Gastrocnemius medialis (tissue), 4 donors: ENCODE data around the gene ERBB3. TPM values are rescaled to one million over a fixed set of nuclear protein-coding genes. Genes with fewer than 3 reads are reported as not detected.

Experiments
- ATAC-seq, 2 donors: fragments of 150-250 bp; one replicate each; pipeline ENCODE4 v1.9.1; 2016
- DNase-seq, 2 donors: peaks; one replicate each; pipeline ENCODE4 v3.0.0-alpha.2; 2019
- H3K27ac ChIP-seq, 4 donors: fragments of 200-600 bp; sonication (generic); 1 replicate in 1 of 4; 2 replicates in 3 of 4; pipeline ENCODE4 v1.5.1; 2016 to 2018; ENCODE audit warnings: mild to moderate bottlenecking in 2 of 4, moderate library complexity in 1 of 4
- H3K27me3 ChIP-seq, 3 donors: fragments of 200-600 bp; sonication (generic) in 2 of 3; 1 replicate in 1 of 3; 2 replicates in 2 of 3; pipeline versions ENCODE4 v1.5.1 to v1.6.0; 2016 to 2019; ENCODE audit warnings: mild to moderate bottlenecking in 1 of 3, moderate library complexity in 1 of 3
- H3K36me3 ChIP-seq, 2 donors: fragments of 200-600 bp; sonication (generic) in 1 of 2; one replicate each; pipeline ENCODE4 v1.5.1; 2017 to 2018
- H3K4me1 ChIP-seq, 2 donors: fragments of 200-600 bp; sonication (generic) in 1 of 2; one replicate each; pipeline ENCODE4 v1.5.1; 2016 to 2017; ENCODE audit warnings: mild to moderate bottlenecking in 2 of 2
- H3K4me3 ChIP-seq, 4 donors: fragments of 200-600 bp; sonication (generic) in 3 of 4; 1 replicate in 1 of 4; 2 replicates in 3 of 4; pipeline ENCODE4 v1.5.1; 2016 to 2019; ENCODE audit warnings: mild to moderate bottlenecking in 2 of 4
- H3K9me3 ChIP-seq, 3 donors: fragments of 200-600 bp; sonication (generic) in 2 of 3; 1 replicate in 1 of 3; 2 replicates in 2 of 3; pipeline ENCODE4 v1.5.1; 2016 to 2019
- POLR2A ChIP-seq, 2 donors: fragments of 450-650 bp; IDR thresholded peaks; one replicate each; pipeline ENCODE4 v1.6.1; 2017; ENCODE audit warnings: antibody characterized with exemption in 2 of 2, mild to moderate bottlenecking in 2 of 2, moderate library complexity in 2 of 2
- in situ Hi-C, 4 donors: fragments of 200-750 bp; cut with MboI; loops; one replicate each; pipeline versions ENCODE4 v1.15.0 to v1.8.0; 2017; ENCODE audit warnings: low sequenced_read_pairs in 4 of 4
- intact Hi-C: fragments of 100-400 bp; cut with DNase I; formaldehyde crosslinking; loops from one replicate; pipeline ENCODE4 v1.15.1; 2023; ENCODE audit warnings: low total_unique reads
- total RNA-seq, 4 donors: library from RNA; depleted of rRNA; stranded (reverse); fragments of >200 nt; gene quantifications; one replicate each; pipeline versions ENCODE4 v1.1.0 to v1.2.3, GENCODE V29; 2016
- TF ChIP-seq, protein P1 (sequence below), 5 experiments: fragments of 450-650 bp in 3 of 5; fragments of 200-600 bp in 2 of 5; sonication (generic) in 2 of 5; IDR thresholded peaks in 4 of 5; conservative IDR thresholded peaks in 1 of 5; 1 replicate in 4 of 5; 2 replicates in 1 of 5; pipeline ENCODE4 v1.5.1; 2016 to 2019; ENCODE audit warnings: antibody characterized with exemption in 5 of 5, mild to moderate bottlenecking in 3 of 5, moderate library complexity in 3 of 5

ERBB3 gene
- total RNA-seq, 4 donors from 2014 or later, result 0.15 to 2.1 (median 1.1) TPM

DNA sequence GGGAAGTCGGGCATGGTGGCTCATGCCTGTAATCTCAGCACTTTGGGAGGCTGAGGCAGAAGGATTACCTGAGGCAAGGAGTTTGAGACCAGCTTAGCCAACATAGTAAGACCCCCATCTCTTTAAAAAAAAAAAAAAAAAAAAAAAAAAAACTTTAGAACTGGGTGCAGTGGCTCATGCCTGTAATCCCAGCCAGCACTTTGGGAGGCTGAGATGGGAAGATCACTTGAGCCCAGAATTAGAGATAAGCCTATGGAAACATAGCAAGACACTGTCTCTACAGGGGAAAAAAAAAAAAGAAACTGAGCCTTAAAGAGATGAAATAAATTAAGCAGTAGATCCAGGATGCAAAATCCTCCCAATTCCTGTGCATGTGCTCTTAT lies 22.7 kb downstream of the ERBB3 start:
- DNase-seq, result no peak
- Histone ChIP-seq H3K36me3 (peaks cover 0 to 11% of the 10 kb centered on the region in 2 donors), H3K27ac (peak overlapping the region in 1 of 4 donors; percentile 93), H3K4me1 (peaks cover 20 to 26% of the 10 kb centered on the region in 2 donors), H3K9me3 (no peaks in the 10 kb centered on the region), H3K27me3 (no peaks in the 10 kb centered on the region), H3K4me3 (peak overlapping the region in 1 of 4 donors; percentile 77)
- in situ Hi-C loops (loop anchor here in 2 of 4 donors (10.0 kb wide), 1 partner anchor 58 kb away; the partner anchor contains the start of gene RPS26 (in 2 of the 2)), intact Hi-C loops (loop anchor here (5.0 to 10.0 kb wide), 2 partner anchors 105 to 288 kb away; partner anchors contain the start of genes ORMDL2, SARNP and SUOX)
- ATAC-seq, result no peak
- TF ChIP-seq POLR2A (IDR thresholded peaks at IDR 0.05), result no peak
- TF ChIP-seq, protein P1, sequence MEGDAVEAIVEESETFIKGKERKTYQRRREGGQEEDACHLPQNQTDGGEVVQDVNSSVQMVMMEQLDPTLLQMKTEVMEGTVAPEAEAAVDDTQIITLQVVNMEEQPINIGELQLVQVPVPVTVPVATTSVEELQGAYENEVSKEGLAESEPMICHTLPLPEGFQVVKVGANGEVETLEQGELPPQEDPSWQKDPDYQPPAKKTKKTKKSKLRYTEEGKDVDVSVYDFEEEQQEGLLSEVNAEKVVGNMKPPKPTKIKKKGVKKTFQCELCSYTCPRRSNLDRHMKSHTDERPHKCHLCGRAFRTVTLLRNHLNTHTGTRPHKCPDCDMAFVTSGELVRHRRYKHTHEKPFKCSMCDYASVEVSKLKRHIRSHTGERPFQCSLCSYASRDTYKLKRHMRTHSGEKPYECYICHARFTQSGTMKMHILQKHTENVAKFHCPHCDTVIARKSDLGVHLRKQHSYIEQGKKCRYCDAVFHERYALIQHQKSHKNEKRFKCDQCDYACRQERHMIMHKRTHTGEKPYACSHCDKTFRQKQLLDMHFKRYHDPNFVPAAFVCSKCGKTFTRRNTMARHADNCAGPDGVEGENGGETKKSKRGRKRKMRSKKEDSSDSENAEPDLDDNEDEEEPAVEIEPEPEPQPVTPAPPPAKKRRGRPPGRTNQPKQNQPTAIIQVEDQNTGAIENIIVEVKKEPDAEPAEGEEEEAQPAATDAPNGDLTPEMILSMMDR (IDR thresholded peaks at IDR 0.05 in 4 of 5, conservative IDR thresholded peaks at IDR 0.05 in 1 of 5), result no peak

DNA sequence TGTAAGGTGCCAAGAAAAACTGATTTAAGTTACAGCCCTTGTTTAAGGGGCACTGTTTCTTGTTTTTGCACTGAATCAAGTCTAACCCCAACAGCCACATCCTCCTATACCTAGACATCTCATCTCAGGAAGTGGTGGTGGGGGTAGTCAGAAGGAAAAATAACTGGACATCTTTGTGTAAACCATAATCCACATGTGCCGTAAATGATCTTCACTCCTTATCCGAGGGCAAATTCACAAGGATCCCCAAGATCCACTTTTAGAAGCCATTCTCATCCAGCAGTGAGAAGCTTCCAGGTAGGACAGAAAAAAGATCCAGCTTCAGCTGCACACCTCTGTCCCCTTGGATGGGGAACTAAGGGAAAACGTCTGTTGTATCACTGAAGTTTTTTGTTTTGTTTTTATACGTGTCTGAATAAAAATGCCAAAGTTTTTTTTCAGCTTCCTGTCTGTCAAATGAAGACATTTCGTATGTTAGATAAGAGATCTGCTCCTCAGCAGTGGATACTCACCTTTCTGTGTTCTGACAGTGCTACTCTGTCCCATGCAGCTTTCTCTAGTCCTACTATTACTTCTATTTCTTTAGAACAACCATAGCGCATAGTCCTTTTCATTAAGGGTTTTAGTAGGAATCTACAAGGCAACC lies 23.2 kb downstream of the ERBB3 start:
- Histone ChIP-seq H3K27me3 (no peaks in the 10 kb centered on the region), H3K36me3 (peaks cover 2 to 17% of the 10 kb centered on the region in 2 donors), H3K4me3 (peak overlapping the region; percentile 77 to 98 (median 84)), H3K4me1 (peaks cover 20 to 26% of the 10 kb centered on the region in 2 donors), H3K27ac (peak overlapping the region; percentile 85 to 93 (median 92)), H3K9me3 (no peaks in the 10 kb centered on the region)
- in situ Hi-C loops (loop anchor here in 2 of 4 donors (10.0 kb wide), 1 partner anchor 58 kb away; the partner anchor contains the start of gene RPS26 (in 2 of the 2)), intact Hi-C loops (loop anchor here (5.0 to 10.0 kb wide), 2 partner anchors 106 to 288 kb away; partner anchors contain the start of genes ORMDL2, SARNP and SUOX)
- DNase-seq, result no peak
- no peak for ATAC-seq
- TF ChIP-seq POLR2A (IDR thresholded peaks at IDR 0.05), result no peak
- TF ChIP-seq, protein P1 (IDR thresholded peaks at IDR 0.05 in 4 of 5, conservative IDR thresholded peaks at IDR 0.05 in 1 of 5), result no peak

DNA sequence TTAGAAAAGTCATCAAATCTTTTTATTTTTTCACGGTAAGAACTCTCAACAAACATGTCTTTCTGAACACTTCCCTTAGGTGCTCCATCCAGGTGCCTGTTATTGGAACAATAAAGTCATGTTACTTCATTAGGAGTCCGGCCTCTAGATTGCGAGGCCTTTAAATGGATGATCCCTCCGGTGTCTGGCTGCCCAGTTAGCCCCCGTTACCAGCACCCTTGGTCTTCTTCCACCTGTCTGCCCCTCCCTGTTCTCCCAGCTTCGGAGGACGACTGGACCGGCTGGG lies 23.8 kb downstream of the ERBB3 start:
- in situ Hi-C loops, result loop anchor here in 2 of 4 donors (10.0 kb wide), 1 partner anchor 59 kb away; the partner anchor contains the start of gene RPS26 (in 2 of the 2)
- ATAC-seq, result peak; percentile 12 to 20
- intact Hi-C loops, result loop anchor here (1.0 to 10.0 kb wide), 5 partner anchors 13 to 289 kb away; partner anchors contain the start of genes ORMDL2, RPL41, SARNP and SUOX

DNA sequence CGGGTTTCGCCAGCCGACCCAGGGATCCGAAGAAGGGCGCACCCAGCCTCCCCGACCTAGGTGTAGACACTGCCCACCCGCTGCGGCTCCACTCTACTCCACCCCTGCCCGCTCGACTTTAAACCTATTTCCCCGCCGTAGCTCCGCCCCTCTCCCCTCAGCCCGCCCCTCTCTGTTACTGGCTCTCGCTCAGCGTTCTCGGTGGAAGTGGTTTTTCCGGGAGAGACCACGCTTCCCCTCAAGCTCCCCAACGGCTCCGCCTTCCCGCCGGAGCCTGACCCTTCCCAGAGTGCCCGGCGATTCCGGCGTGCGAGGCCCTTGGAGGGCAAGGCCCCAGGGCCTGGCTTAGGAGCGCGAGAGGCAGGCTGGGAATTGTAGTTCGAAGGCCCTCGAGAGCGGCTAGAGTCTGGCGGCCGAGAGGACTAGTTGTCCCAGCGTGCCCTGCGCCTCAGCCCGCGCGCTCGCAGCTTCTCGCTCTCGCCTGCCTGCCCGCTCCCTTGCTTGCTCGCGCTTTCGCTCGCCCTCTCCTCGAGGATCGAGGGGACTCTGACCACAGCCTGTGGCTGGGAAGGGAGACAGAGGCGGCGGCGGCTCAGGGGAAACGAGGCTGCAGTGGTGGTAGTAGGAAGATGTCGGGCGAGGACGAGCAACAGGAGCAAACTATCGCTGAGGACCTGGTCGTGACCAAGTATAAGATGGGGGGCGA lies 24.3 kb downstream of the ERBB3 start, which contains the start of gene PA2G4:
Gene PA2G4, plus strand, starts transcription at position 451 of the 706 bp plus-strand sequence. Its CDS starts 179 bp downstream, at position 630.
- DNase-seq (peak; percentile 98), ATAC-seq (peak; percentile 95 to 96)
- Histone ChIP-seq H3K27ac (peak within 1 kb of the TSS; percentile 85 to 93 (median 92)), H3K4me1 (peaks cover 20 to 26% of the 10 kb centered on the region in 2 donors), H3K27me3 (no peaks in the 10 kb centered on the region), H3K4me3 (peak within 1 kb of the TSS; percentile 77 to 98 (median 84)), H3K9me3 (no peaks in the 10 kb centered on the region), H3K36me3 (peaks cover 2 to 27% of the 10 kb centered on the region in 2 donors)
- in situ Hi-C loops, result loop anchor here in 2 of 4 donors (10.0 kb wide), 1 partner anchor 59 kb away; the partner anchor contains the start of gene RPS26 (in 2 of the 2)
- intact Hi-C loops, result loop anchor here (1.0 to 10.0 kb wide), 5 partner anchors 12 to 289 kb away; partner anchors contain the start of genes ORMDL2, RPL41, SARNP and SUOX
- TF ChIP-seq, protein P1 (IDR thresholded peaks at IDR 0.05 in 4 of 5, conservative IDR thresholded peaks at IDR 0.05 in 1 of 5), result no peak
- TF ChIP-seq POLR2A (IDR thresholded peaks at IDR 0.05), result peak; percentile 85 to 96

More for the DNA sequence above, 23.8 kb downstream of the ERBB3 start:
- no peaks in the 10 kb centered on the region for H3K9me3 ChIP-seq
- no peaks in the 10 kb centered on the region for H3K27me3 ChIP-seq
- TF ChIP-seq, protein P1 (IDR thresholded peaks at IDR 0.05 in 4 of 5, conservative IDR thresholded peaks at IDR 0.05 in 1 of 5), result no peak
- no peak for TF ChIP-seq POLR2A (IDR thresholded peaks at IDR 0.05)
- peak overlapping the region; percentile 85 to 93 (median 92) for H3K27ac ChIP-seq
- peaks cover 20 to 26% of the 10 kb centered on the region in 2 donors for H3K4me1 ChIP-seq
- peaks cover 2 to 22% of the 10 kb centered on the region in 2 donors for H3K36me3 ChIP-seq
- DNase-seq, result no peak
- peak overlapping the region; percentile 77 to 98 (median 84) for H3K4me3 ChIP-seq
